ENCODE results near the gene CACNG4.

The CACNG4 gene

DNA sequence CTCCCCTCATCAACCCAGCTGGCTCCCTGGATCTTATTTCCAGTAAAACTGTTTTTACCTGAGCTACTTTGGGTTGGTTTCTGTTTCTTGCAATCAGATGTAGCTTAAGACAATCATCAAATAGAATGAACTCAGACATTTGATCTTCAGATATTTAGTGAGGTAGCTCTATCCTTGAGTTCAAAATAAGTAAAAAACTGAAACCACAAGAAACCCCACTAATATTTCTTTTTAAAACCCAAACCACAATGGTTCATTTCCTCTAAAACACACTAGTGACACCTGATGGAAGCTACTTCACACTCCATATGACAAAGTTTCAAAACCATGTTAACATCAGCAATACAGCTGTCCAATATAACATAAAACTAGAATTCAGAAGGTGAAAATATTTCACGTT lies 117.6 kb downstream of the CACNG4 start:
- Histone ChIP-seq H3K9me3 (ENCODE audit: control insufficient read depth, insufficient read depth, low read length) (no peaks in the 10 kb centered on the region), H3K4me2 (ENCODE audit: low read length) (peak overlapping the region; percentile 53), H3K27ac (ENCODE audit: low read depth, low read length) (peak overlapping the region; percentile 9; the same call in 1 of the 2 replicates), H3K4me3 (ENCODE audit: low read length) (no peak overlapping the region; the same call in 1 of the 2 replicates), H3K79me2 (ENCODE audit: control insufficient read depth, low read length) (no peaks in the 10 kb centered on the region), H3F3A (ENCODE audit: control insufficient read depth, insufficient read depth) (no peaks in the 10 kb centered on the region), H3K36me3 (ENCODE audit: control insufficient read depth, low read length) (peaks cover 40% of the 10 kb centered on the region), H4K20me1 (ENCODE audit: control insufficient read depth, insufficient read depth, low read depth, low read length) (no peaks in the 10 kb centered on the region), H3K9me2 (replicated peaks; ENCODE audit: control insufficient read depth, low read length) (no peaks in the 10 kb centered on the region), H3K27me3 (ENCODE audit: control insufficient read depth, low read length) (no peaks in the 10 kb centered on the region), H3K4me1 (ENCODE audit: control insufficient read depth, low read length) (peaks cover 34% of the 10 kb centered on the region)
- TF ChIP-seq CTCF (IDR thresholded peaks at IDR 0.05; ENCODE audit: low read depth, low read length, poor library complexity, severe bottlenecking) (no peak), EZH2phosphoT487 (IDR thresholded peaks at IDR 0.05; ENCODE audit: borderline replicate concordance, low read length) (no peak)
